GM18868 (cell line): ENCODE measurements around the gene ZNF366.
A peak's percentile ranks its signal among the peaks of the same experiment; 100 is the strongest.

Experiments
- ATAC-seq: cut with Tn5 transposase; IDR thresholded peaks from one replicate; pipeline ENCODE4 v1.9.1; 2021; ENCODE audit warnings: mild to moderate bottlenecking, moderate library complexity; ENCODE audit not compliant: unreplicated experiment

ZNF366 gene

GRCh38 chr5:72519111-72519510, 11.9 kb upstream of the ZNF366 start:
- ATAC-seq: no peak

GRCh38 chr5:72518001-72518683, 10.9 kb upstream of the ZNF366 start:
- ATAC-seq: no peak

GRCh38 chr5:72516916-72517315, 9.7 kb upstream of the ZNF366 start:
- ATAC-seq: no peak

GRCh38 chr5:72515211-72515610, 8.0 kb upstream of the ZNF366 start:
- no peak for ATAC-seq

- no peak for ATAC-seq
Measured at GRCh38 chr5:72512593-72512860, 5.3 kb upstream of the ZNF366 start.

GRCh38 chr5:72511774-72512592, 4.8 kb upstream of the ZNF366 start:
- ATAC-seq: no peak

- no peak for ATAC-seq
Measured at GRCh38 chr5:72511366-72511765, 4.2 kb upstream of the ZNF366 start.

- ATAC-seq: no peak
Measured at GRCh38 chr5:72510610-72511181, 3.5 kb upstream of the ZNF366 start.

- ATAC-seq: no peak
Measured at GRCh38 chr5:72509401-72509800, 2.2 kb upstream of the ZNF366 start.

- peak; percentile 95 for ATAC-seq
Measured at GRCh38 chr5:72508241-72509170, 1.3 kb upstream of the ZNF366 start.

- ATAC-seq: no peak
Measured at GRCh38 chr5:72507907-72508238, 663 bp upstream of the ZNF366 start.

GRCh38 chr5:72506158-72506549, 1.1 kb downstream of the ZNF366 start:
- ATAC-seq: no peak

- no peak for ATAC-seq
Measured at GRCh38 chr5:72505539-72506157, 1.6 kb downstream of the ZNF366 start.

- ATAC-seq: no peak
Measured at GRCh38 chr5:72505016-72505415, 2.2 kb downstream of the ZNF366 start.

GRCh38 chr5:72503888-72504491, 3.2 kb downstream of the ZNF366 start:
- no peak for ATAC-seq

GRCh38 chr5:72501488-72501887, 5.7 kb downstream of the ZNF366 start:
- ATAC-seq: no peak

- no peak for ATAC-seq
Measured at GRCh38 chr5:72499730-72500129, 7.5 kb downstream of the ZNF366 start.

GRCh38 chr5:72499090-72499489, 8.1 kb downstream of the ZNF366 start:
- ATAC-seq: no peak

- ATAC-seq: no peak
Measured at GRCh38 chr5:72498284-72498683, 8.9 kb downstream of the ZNF366 start.

GRCh38 chr5:72497823-72498222, 9.4 kb downstream of the ZNF366 start:
- no peak for ATAC-seq

GRCh38 chr5:72495410-72495809, 11.8 kb downstream of the ZNF366 start:
- ATAC-seq: no peak
